Posterior cingulate gyrus (tissue), 11 donors: ENCODE results near the gene LCMT1.
A peak's percentile ranks its signal among the peaks of the same experiment; 100 is the strongest.
"Not testable (repeated sequence)": the region's sequence is repeated elsewhere in the genome, so short reads cannot be mapped to it uniquely, and the experiment has no call there.

Experiments used
- DNase-seq, 10 donors: peaks; one replicate each; pipeline versions ENCODE4 v3.0.0 to v3.0.0-alpha.2; 2020 to 2021; ENCODE audit warnings: mixed read lengths in 3 of 10
- intact Hi-C: fragments of 100-400 bp; cut with DNase I; formaldehyde crosslinking; loops from one replicate; pipeline ENCODE4 v1.15.1; 2023

LCMT1 gene

GRCh38 chr16:25135254-25135878 is 23.8 kb downstream of the LCMT1 start:
- intact Hi-C loops, result no loop called here
- DNase-seq, result no peak

- no peak for DNase-seq
- intact Hi-C loops, result no loop called here
Measured at GRCh38 chr16:25138130-25138529, 26.6 kb downstream of the LCMT1 start.

GRCh38 chr16:25140459-25140858 is 28.9 kb downstream of the LCMT1 start:
- DNase-seq, result no peak
- intact Hi-C loops, result no loop called here

- DNase-seq, result no peak
- intact Hi-C loops, result no loop called here
Measured at GRCh38 chr16:25141648-25142047, 30.1 kb downstream of the LCMT1 start.

GRCh38 chr16:25143928-25144327 is 32.4 kb downstream of the LCMT1 start:
- DNase-seq, result no peak
- intact Hi-C loops, result no loop called here

GRCh38 chr16:25148568-25149215 is 37.1 kb downstream of the LCMT1 start:
- intact Hi-C loops, result no loop called here
- DNase-seq, result no peak

- DNase-seq, result no peak
- intact Hi-C loops, result no loop called here
Measured at GRCh38 chr16:25151996-25152395, 40.5 kb downstream of the LCMT1 start.

GRCh38 chr16:25155553-25156460 is 44.3 kb downstream of the LCMT1 start:
- intact Hi-C loops, result no loop called here

GRCh38 chr16:25157271-25157875 is 45.8 kb downstream of the LCMT1 start:
- intact Hi-C loops, result no loop called here
- DNase-seq, result no peak

More at GRCh38 chr16:25155553-25156460, 44.3 kb downstream of the LCMT1 start:
- DNase-seq, result no peak

- DNase-seq, result no peak
- intact Hi-C loops, result no loop called here
Measured at GRCh38 chr16:25158401-25158800, 46.9 kb downstream of the LCMT1 start.

- DNase-seq, result no peak
- intact Hi-C loops, result no loop called here
Measured at GRCh38 chr16:25161753-25162367, 50.3 kb downstream of the LCMT1 start.

- intact Hi-C loops, result no loop called here
- DNase-seq, result no peak
Measured at GRCh38 chr16:25163683-25164082, 52.1 kb downstream of the LCMT1 start.

GRCh38 chr16:25165284-25165683 is 53.7 kb downstream of the LCMT1 start:
- intact Hi-C loops, result no loop called here
- no peak for DNase-seq

GRCh38 chr16:25167920-25168319 is 56.4 kb downstream of the LCMT1 start:
- peak in 1 of 10 donors; percentile 57 for DNase-seq
- intact Hi-C loops, result not testable (repeated sequence)

- DNase-seq, result no peak
- intact Hi-C loops, result no loop called here
Measured at GRCh38 chr16:25171390-25171789, 59.8 kb downstream of the LCMT1 start.

GRCh38 chr16:25172831-25173230 is 61.3 kb downstream of the LCMT1 start:
- DNase-seq, result no peak

GRCh38 chr16:25174285-25174684 is 62.7 kb downstream of the LCMT1 start:
- no peak for DNase-seq
- intact Hi-C loops, result no loop called here

More at GRCh38 chr16:25172831-25173230, 61.3 kb downstream of the LCMT1 start:
- intact Hi-C loops, result no loop called here

GRCh38 chr16:25176136-25176535 is 64.6 kb downstream of the LCMT1 start:
- peak in 1 of 10 donors; percentile 42 for DNase-seq
- intact Hi-C loops, result no loop called here

- intact Hi-C loops, result no loop called here
- no peak for DNase-seq
Measured at GRCh38 chr16:25177512-25177830, 65.9 kb downstream of the LCMT1 start.

GRCh38 chr16:25177831-25178688 is 66.5 kb downstream of the LCMT1 start:
- intact Hi-C loops, result no loop called here
- DNase-seq, result peak in 2 of 10 donors; percentile 72 to 75
